H9 (cell line): ENCODE data around the gene GBP7. TPM values are rescaled to one million over a fixed set of nuclear protein-coding genes. Genes with fewer than 3 reads are reported as not detected.

ENCODE experiments used
- DNase-seq: peaks from one replicate; pipeline ENCODE4 v3.0.0-alpha.2; 2017
- H2AFZ ChIP-seq: one replicate; pipeline ENCODE4 v1.6.1; 2013; ENCODE audit warnings: mild to moderate bottlenecking, low read length, control low read depth, moderate library complexity
- H2AK5ac ChIP-seq: 2 replicates; pipeline ENCODE4 v1.6.1; 2013; ENCODE audit warnings: low read length, control low read depth, mixed read lengths; ENCODE audit not compliant: insufficient read length
- H2BK120ac ChIP-seq: one replicate; pipeline ENCODE4 v1.6.1; 2013; ENCODE audit warnings: low read depth, mild to moderate bottlenecking, low read length, control low read depth, inconsistent platforms; ENCODE audit not compliant: poor library complexity, severe bottlenecking
- H2BK12ac ChIP-seq: 2 replicates; pipeline ENCODE4 v1.6.1; 2013; ENCODE audit warnings: low read length, control low read depth, mixed read lengths, low read depth; ENCODE audit not compliant: insufficient read length
- H2BK15ac ChIP-seq: 2 replicates; pipeline ENCODE4 v1.6.1; 2013; ENCODE audit warnings: low read depth, low read length, control low read depth
- H2BK20ac ChIP-seq: one replicate; pipeline ENCODE4 v1.6.1; 2013; ENCODE audit warnings: low read depth, mild to moderate bottlenecking, low read length, control low read depth, inconsistent platforms; ENCODE audit not compliant: poor library complexity, severe bottlenecking
- H2BK5ac ChIP-seq: 2 replicates; pipeline ENCODE4 v1.6.1; 2013; ENCODE audit warnings: low read length, control low read depth, mixed read lengths; ENCODE audit not compliant: insufficient read length
- H3K14ac ChIP-seq: 2 replicates; pipeline ENCODE4 v1.6.1; 2013; ENCODE audit warnings: low read length, control low read depth; ENCODE audit not compliant: insufficient read depth
- H3K18ac ChIP-seq: 2 replicates; pipeline ENCODE4 v1.6.1; 2013; ENCODE audit warnings: low read depth, mild to moderate bottlenecking, mixed read lengths, low read length, control low read depth; ENCODE audit not compliant: insufficient read length
- H3K23ac ChIP-seq: 2 replicates; pipeline ENCODE4 v1.6.1; 2013; ENCODE audit warnings: low read length, control low read depth, mixed read lengths, low read depth; ENCODE audit not compliant: insufficient read length
- H3K23me2 ChIP-seq: 2 replicates; pipeline ENCODE4 v1.6.1; 2013; ENCODE audit warnings: low read depth, mild to moderate bottlenecking, mixed read lengths, low read length, control low read depth; ENCODE audit not compliant: insufficient read length, poor library complexity, severe bottlenecking
- H3K27ac ChIP-seq: 2 replicates; pipeline ENCODE4 v1.5.1; 2013; ENCODE audit warnings: low read length, control low read depth, mixed read lengths, low read depth; ENCODE audit not compliant: insufficient read length
- H3K27me3 ChIP-seq: 2 replicates; pipeline ENCODE4 v1.6.1; 2013; ENCODE audit warnings: low read length, control low read depth, inconsistent platforms; ENCODE audit not compliant: insufficient read depth
- H3K4ac ChIP-seq: 2 replicates; pipeline ENCODE4 v1.6.1; 2013; ENCODE audit warnings: low read depth, mild to moderate bottlenecking, control low read depth, inconsistent platforms, low read length, moderate library complexity
- H3K4me1 ChIP-seq: 2 replicates; pipeline ENCODE4 v1.6.1; 2013; ENCODE audit warnings: low read length, control low read depth, inconsistent platforms; ENCODE audit not compliant: insufficient read depth
- H3K4me2 ChIP-seq: 2 replicates; pipeline ENCODE4 v1.6.1; 2013; ENCODE audit warnings: low read length, control low read depth, mixed read lengths; ENCODE audit not compliant: insufficient read length, insufficient read depth
- H3K56ac ChIP-seq: 2 replicates; pipeline ENCODE4 v1.6.1; 2013; ENCODE audit warnings: low read depth, mild to moderate bottlenecking, mixed read lengths, low read length, control low read depth; ENCODE audit not compliant: insufficient read length
- H3K79me1 ChIP-seq: 2 replicates; pipeline ENCODE4 v1.6.1; 2013; ENCODE audit warnings: low read depth, mild to moderate bottlenecking, moderate library complexity, low read length, control low read depth, inconsistent platforms; ENCODE audit not compliant: insufficient read depth, poor library complexity, severe bottlenecking
- H3K79me2 ChIP-seq: 2 replicates; pipeline ENCODE4 v1.6.1; 2013; ENCODE audit warnings: low read length, control low read depth, inconsistent platforms; ENCODE audit not compliant: insufficient read depth
- H3K9ac ChIP-seq: 2 replicates; pipeline ENCODE4 v1.6.1; 2013; ENCODE audit warnings: low read length, control low read depth, mixed read lengths; ENCODE audit not compliant: insufficient read length; ENCODE audit errors: extremely low read depth
- H3K9me3 ChIP-seq: one replicate; pipeline ENCODE4 v1.6.1; 2013; ENCODE audit warnings: low read depth, low read length, inconsistent platforms; ENCODE audit not compliant: control insufficient read depth
- H3T11ph ChIP-seq: one replicate; pipeline ENCODE4 v1.6.1; 2013; ENCODE audit warnings: mild to moderate bottlenecking, low read length, control low read depth, inconsistent platforms
- H4K20me1 ChIP-seq: one replicate; pipeline ENCODE4 v1.6.1; 2013; ENCODE audit not compliant: control insufficient read depth, insufficient read length, insufficient read depth
- H4K5ac ChIP-seq: 2 replicates; pipeline ENCODE4 v1.6.1; 2013; ENCODE audit warnings: low read depth, mild to moderate bottlenecking, mixed read lengths, low read length, control low read depth; ENCODE audit not compliant: insufficient read length
- H4K8ac ChIP-seq: replicated peaks from 2 replicates; pipeline ENCODE4 v1.6.1; 2013; ENCODE audit warnings: low read length, control low read depth, mixed read lengths, low read depth; ENCODE audit not compliant: insufficient read length
- H4K91ac ChIP-seq: 2 replicates; pipeline ENCODE4 v1.6.1; 2013; ENCODE audit warnings: low read depth, mild to moderate bottlenecking, moderate library complexity, mixed read lengths, low read length, control low read depth; ENCODE audit not compliant: insufficient read length
- H3K27ac Mint-ChIP-seq, 3 experiments: 2 replicates in 2 of 3; 3 replicates in 1 of 3; pipeline ENCODE4 v1.8.0; 2020 to 2021; ENCODE audit warnings: mixed read lengths in 3 of 3, mild to moderate bottlenecking in 1 of 3, moderate library complexity in 1 of 3
- H3K27me3 Mint-ChIP-seq: 2 replicates; pipeline ENCODE4 v1.8.0; 2021; ENCODE audit warnings: low read depth, mild to moderate bottlenecking, moderate library complexity, mixed read lengths
- H3K36me3 Mint-ChIP-seq, 3 experiments: 2 replicates in 2 of 3; 3 replicates in 1 of 3; pipeline ENCODE4 v1.8.0; 2020 to 2021; ENCODE audit warnings: low read depth in 3 of 3, mixed read lengths in 3 of 3; ENCODE audit not compliant: insufficient read depth in 1 of 3
- H3K4me1 Mint-ChIP-seq, 2 experiments: 2 replicates each; pipeline ENCODE4 v1.8.0; 2020; ENCODE audit warnings: mixed read lengths in 2 of 2
- H3K4me3 Mint-ChIP-seq, 2 experiments: 2 replicates in 1 of 2; 3 replicates in 1 of 2; pipeline ENCODE4 v1.8.0; 2020 to 2021; ENCODE audit warnings: mild to moderate bottlenecking in 2 of 2, mixed read lengths in 2 of 2, moderate library complexity in 1 of 2
- H3K9me3 Mint-ChIP-seq, 2 experiments: 2 replicates in 1 of 2; 3 replicates in 1 of 2; pipeline ENCODE4 v1.8.0; 2020; ENCODE audit warnings: mild to moderate bottlenecking in 2 of 2, mixed read lengths in 2 of 2, moderate library complexity in 1 of 2
- CTCF ChIP-seq: fragments of 200-600 bp; sonication (generic); conservative IDR thresholded peaks from 3 replicates; pipeline ENCODE4 v1.8.0; 2021; ENCODE audit warnings: antibody characterized with exemption, mild to moderate bottlenecking
- long read RNA-seq: library from polyadenylated mRNA; unstranded; transcript quantifications from one replicate; pipeline ENCODE4 v2.0.0, GENCODE V29; 2020
- total RNA-seq: library from RNA; stranded (reverse); gene quantifications from 2 replicates; pipeline ENCODE4 v1.2.1, GENCODE V29; 2021

The GBP7 gene
- not detected in 2 replicates for total RNA-seq
- long read RNA-seq, result 0 reads

DNA sequence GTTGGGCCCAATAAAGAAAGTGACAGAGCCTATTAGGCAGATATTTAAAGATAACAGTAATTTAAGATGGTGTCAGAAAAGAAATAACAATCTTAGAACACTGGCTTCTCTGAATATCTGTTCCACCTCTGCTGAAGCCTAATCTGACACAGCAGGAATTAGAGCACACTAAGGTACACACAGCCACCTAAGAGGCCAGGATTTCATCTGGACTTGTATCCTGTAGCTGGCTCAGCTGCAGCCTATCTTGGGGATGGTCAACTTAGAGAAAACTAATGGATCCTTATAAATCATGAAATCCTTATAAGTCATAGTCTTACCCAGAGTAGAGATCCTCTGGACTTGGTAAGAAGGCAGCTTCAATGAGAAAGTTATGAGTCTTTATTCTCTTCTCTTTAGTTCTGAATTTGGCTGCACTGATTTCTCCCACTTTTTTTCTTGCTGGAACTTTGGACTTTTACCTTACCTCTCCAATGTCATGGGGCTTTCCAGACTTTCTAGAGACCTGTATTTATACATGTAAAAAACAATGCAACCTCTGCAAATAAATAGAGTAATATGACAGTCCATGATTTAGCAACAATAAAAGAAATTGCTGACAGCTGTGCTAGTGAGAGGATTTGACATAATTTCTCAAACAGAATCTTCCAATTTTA, at the start of gene GBP7:
Gene GBP7 (minus strand): TSS at position 403 of the 656 bp plus-strand sequence. CDS start 4,068 bp downstream, outside the sequence.
- Mint-ChIP-seq H3K36me3 (no peaks in the 10 kb centered on the region), H3K4me1 (peaks cover 0 to 3% of the 10 kb centered on the region in 2 experiments; a peak in 1 of 4 replicates), H3K4me3 (no peak within 1 kb of the TSS), H3K27ac (0 out of 7 replicates have a peak within 1 kb of the TSS, but pooled peaks of 1 of the 3 experiments have one; percentile 9), H3K27me3 (no peaks in the 10 kb centered on the region), H3K9me3 (no peaks in the 10 kb centered on the region)
- DNase-seq, result no peak
- Histone ChIP-seq H3K4ac (no peak within 1 kb of the TSS), H3K23me2 (no peaks in the 10 kb centered on the region), H3K9ac (no peak within 1 kb of the TSS), H3K23ac (no peak within 1 kb of the TSS), H2BK5ac (no peak within 1 kb of the TSS), H2BK12ac (no peak within 1 kb of the TSS), H3K4me2 (no peak within 1 kb of the TSS), H3T11ph (no peak within 1 kb of the TSS), H3K79me2 (no peaks in the 10 kb centered on the region), H2BK15ac (no peak within 1 kb of the TSS), H3K27me3 (no peaks in the 10 kb centered on the region; the same call in 1 of the 2 replicates), H3K79me1 (no peaks in the 10 kb centered on the region), H2BK120ac (no peak within 1 kb of the TSS), H4K20me1 (no peaks in the 10 kb centered on the region), H4K8ac (no peak within 1 kb of the TSS), H2AFZ (no peak within 1 kb of the TSS), H2BK20ac (no peak within 1 kb of the TSS), H4K91ac (no peak within 1 kb of the TSS), H4K5ac (no peak within 1 kb of the TSS), H3K4me1 (no peaks in the 10 kb centered on the region), H3K56ac (no peak within 1 kb of the TSS), H3K14ac (no peak within 1 kb of the TSS), H3K27ac (no peak within 1 kb of the TSS), H3K18ac (no peak within 1 kb of the TSS), H3K9me3 (no peaks in the 10 kb centered on the region), H2AK5ac (no peak within 1 kb of the TSS)
- no peak for TF ChIP-seq CTCF
